NCI-H1092 (cell line): ENCODE data around the gene RADIL.
"Not testable (repeated sequence)": the region's sequence is repeated elsewhere in the genome, so short reads cannot be mapped to it uniquely, and the experiment has no call there.

Source experiments
- DNase-seq: peaks from one replicate; lab custom pipeline; 2025; lab: John Stamatoyannopoulos, UW

The RADIL gene

GRCh38 chr7:4808565-4808964 is 75.0 kb downstream of the RADIL start:
- no peak for DNase-seq

GRCh38 chr7:4808026-4808425 is 75.5 kb downstream of the RADIL start:
- DNase-seq: no peak

- no peak for DNase-seq
Observed at GRCh38 chr7:4807598-4808016, 75.9 kb downstream of the RADIL start.

GRCh38 chr7:4806983-4807597 is 76.4 kb downstream of the RADIL start:
- DNase-seq: no peak

GRCh38 chr7:4805984-4806300 is 77.6 kb downstream of the RADIL start:
- DNase-seq: no peak

- DNase-seq: no peak
Observed at GRCh38 chr7:4805110-4805983, 78.2 kb downstream of the RADIL start.

- no peak for DNase-seq
Observed at GRCh38 chr7:4803397-4804241, 79.9 kb downstream of the RADIL start.

GRCh38 chr7:4802577-4802976 is 80.9 kb downstream of the RADIL start:
- DNase-seq: not testable (repeated sequence)

GRCh38 chr7:4801839-4802231 is 81.7 kb downstream of the RADIL start:
- no peak for DNase-seq

GRCh38 chr7:4800926-4801838 is 82.3 kb downstream of the RADIL start:
- DNase-seq: no peak

- DNase-seq: no peak
Observed at GRCh38 chr7:4800487-4800886, 83.0 kb downstream of the RADIL start.

GRCh38 chr7:4799508-4800268 is 83.8 kb downstream of the RADIL start:
- no peak for DNase-seq

GRCh38 chr7:4798706-4799235 is 84.7 kb downstream of the RADIL start:
- no peak for DNase-seq

- peak; percentile 12 for DNase-seq
Observed at GRCh38 chr7:4797858-4798705, 85.4 kb downstream of the RADIL start.

- DNase-seq: no peak
Observed at GRCh38 chr7:4796453-4796852, 87.1 kb downstream of the RADIL start.

GRCh38 chr7:4794591-4795350 is 88.7 kb downstream of the RADIL start:
- no peak for DNase-seq

- DNase-seq: not testable (repeated sequence)
Observed at GRCh38 chr7:4794171-4794570, 89.3 kb downstream of the RADIL start.

GRCh38 chr7:4793385-4793993 is 90.0 kb downstream of the RADIL start:
- not testable (repeated sequence) for DNase-seq
